Heart left ventricle (tissue), 13 donors: ENCODE data around the gene LMF1.

Experiments
- CTCF ChIP-seq, 12 donors: fragments of 200-600 bp; sonication (generic) in 4 of 12; IDR thresholded peaks; one replicate each; pipeline versions ENCODE4 v1.5.0 to v1.8.0; 2018 to 2022; ENCODE audit warnings: antibody characterized with exemption in 12 of 12, mild to moderate bottlenecking in 5 of 12
- POLR2A ChIP-seq, 2 donors: fragments of 450-650 bp; IDR thresholded peaks; one replicate each; pipeline ENCODE4 v1.6.1; 2017; ENCODE audit warnings: antibody characterized with exemption in 2 of 2, mild to moderate bottlenecking in 2 of 2, moderate library complexity in 2 of 2
- donor health status: ischemic (EF 13 %, LVEDD 7.1; RV severe dilation, severe dysfunction).
- donor health status: DM: no; HTN: yes; CAD: no.
- donor health status: DM: no; HTN: no; CAD: no.
- donor health status: ischemic (EF 25% LVEDD 6.9; RV normal size, moderate dysfunction).
- donor health status: ischemic (EF 25% LVEDD 5.7; RV mildly dilated, moderate dysfunction).
- donor health status: ischemic (EF 35%, LVEDD 5.7; RV mildly dilated, moderate dysfunction).
- donor health status: nonischemic (EF 11% LVEDD 7.7; RV severe dilation, severe dysfunction).
- donor health status: DM: yes; HTN: yes; CAD: no.
- donor health status: PGD.
- donor health status: ischemic (EF 29% LVEDD 5.4; RV normal size, mild dysfunction).
- donor health status: nonischemic (EF 23%, LVEDD 6.1; RV moderate dilation, normal function).

GRCh38 chr16:847681-848445, 122.9 kb downstream of the LMF1 start:
- TF ChIP-seq CTCF (IDR thresholded peaks at IDR 0.05): no peak
- TF ChIP-seq POLR2A (IDR thresholded peaks at IDR 0.05): no peak
